ENCODE data around the gene MACROD2. TPM values are rescaled to one million over a fixed set of nuclear protein-coding genes. Genes with fewer than 3 reads are reported as not detected.

The MACROD2 gene
- total RNA-seq, 1 experiment from 2014 or later = 3.7 TPM

GRCh38 chr20:14685183-14685582 lies 689.9 kb downstream of the MACROD2 start:
- ChIA-PET POLR2A (no interaction called here), CTCF (no interaction called here), RAD21 (ENCODE audit: low non-redundant PET in 1 of 2, low total read pairs in 2 of 2, uncharacterized antibody in 2 of 2, unreplicated experiment in 2 of 2) (no interaction called here)
- Histone ChIP-seq H3K9ac (ENCODE audit: low read length) (no peak overlapping the region), H3K79me2 (ENCODE audit: insufficient read depth, low read length) (no peaks in the 10 kb centered on the region), H3K9me3 (ENCODE audit: control insufficient read depth in 1 of 2, insufficient read depth in 1 of 2, low read depth in 1 of 2, low read length in 2 of 2) (no peaks in the 10 kb centered on the region), H2AFZ (ENCODE audit: low read depth, low read length, poor library complexity, severe bottlenecking) (no peak overlapping the region), H3K9me2 (ENCODE audit: insufficient read depth) (no peaks in the 10 kb centered on the region), H3K4me1 (ENCODE audit: control insufficient read depth in 1 of 2, insufficient read depth in 2 of 2, low read length in 2 of 2) (no peaks in the 10 kb centered on the region), H3K4me2 (ENCODE audit: low read length) (no peak overlapping the region), H3K27ac (ENCODE audit: low read depth, low read length) (no peak overlapping the region), H3K4me3 (replicated peaks in 1 of 2; ENCODE audit: low read depth in 1 of 2, low read length in 2 of 2) (no peak overlapping the region), H4K20me1 (ENCODE audit: insufficient read depth) (no peaks in the 10 kb centered on the region), H3K27me3 (ENCODE audit: insufficient read depth, low read length) (no peaks in the 10 kb centered on the region), H3K36me3 (ENCODE audit: control insufficient read depth in 1 of 2, insufficient read depth in 2 of 2, low read length in 2 of 2) (no peaks in the 10 kb centered on the region)
- no peak for TF ChIP-seq ZFX (IDR thresholded peaks at IDR 0.05)
- TF ChIP-seq SIN3A (IDR thresholded peaks at IDR 0.05; ENCODE audit: low read depth) = no peak
- no peak for TF ChIP-seq FOSL1 (IDR thresholded peaks at IDR 0.05; ENCODE audit: low read depth)
- TF ChIP-seq MAX (IDR thresholded peaks at IDR 0.05) = no peak
- no peak for TF ChIP-seq ZNF274 (IDR thresholded peaks at IDR 0.05; ENCODE audit: low read depth, low read length)
- TF ChIP-seq EZH2 (IDR thresholded peaks at IDR 0.05) = no peak
- no peak for TF ChIP-seq ELF1 (IDR thresholded peaks at IDR 0.05; ENCODE audit: borderline replicate concordance, low read depth)
- no peak for TF ChIP-seq ATF3 (IDR thresholded peaks at IDR 0.05)
- TF ChIP-seq SP1 (IDR thresholded peaks at IDR 0.05; ENCODE audit: low read depth) = no peak
- TF ChIP-seq TCF7L2 (IDR thresholded peaks at IDR 0.05; ENCODE audit: borderline replicate concordance, extremely low read depth, insufficient read depth, insufficient read length) = no peak
- no peak for TF ChIP-seq SRF (IDR thresholded peaks at IDR 0.05; ENCODE audit: low read depth)
- no peak for TF ChIP-seq POLR2A (IDR thresholded peaks at IDR 0.05; ENCODE audit: borderline replicate concordance, extremely low read depth, insufficient read depth, insufficient read length)
- no peak for TF ChIP-seq CEBPB (IDR thresholded peaks at IDR 0.05; ENCODE audit: low read depth)
- no peak for TF ChIP-seq EGR1 (IDR thresholded peaks at IDR 0.05; ENCODE audit: low read depth)
- TF ChIP-seq CBX3 (IDR thresholded peaks at IDR 0.05; ENCODE audit: low read depth) = no peak
- TF ChIP-seq YY1 (IDR thresholded peaks at IDR 0.05; ENCODE audit: extremely low read depth, insufficient replicate concordance, low read depth, low read length) = no peak
- ATAC-seq = no peak
- no peak for DNase-seq (ENCODE audit: low read depth, low spot score)
- intact Hi-C loops (cut with micrococcal nuclease) = no loop called here
- no TSS peak for BruUV-seq (replicated peaks)

Measured in HCT116 (cell line).